Endothelial cell of umbilical vein (primary cell): ENCODE data around the gene MAML3.

Source experiments
- EZH2 ChIP-seq: IDR thresholded peaks from 2 replicates; pipeline ENCODE4 v1.6.1; 2012; ENCODE audit warnings: borderline replicate concordance, low read depth, mild to moderate bottlenecking, moderate library complexity, low read length, inconsistent platforms; ENCODE audit not compliant: severe bottlenecking
- TF ChIP-seq, protein P1 (sequence below), 2 donors: IDR thresholded peaks; 1 replicate in 1 of 2; 2 replicates in 1 of 2; pipeline ENCODE4 v1.5.1; 2011; ENCODE audit warnings: low read length in 2 of 2, mild to moderate bottlenecking in 2 of 2, moderate library complexity in 2 of 2, control low read depth in 1 of 2, inconsistent platforms in 1 of 2, low read depth in 1 of 2; ENCODE audit not compliant: insufficient read depth in 1 of 2; ENCODE audit errors: extremely low read depth in 1 of 2

DNA sequence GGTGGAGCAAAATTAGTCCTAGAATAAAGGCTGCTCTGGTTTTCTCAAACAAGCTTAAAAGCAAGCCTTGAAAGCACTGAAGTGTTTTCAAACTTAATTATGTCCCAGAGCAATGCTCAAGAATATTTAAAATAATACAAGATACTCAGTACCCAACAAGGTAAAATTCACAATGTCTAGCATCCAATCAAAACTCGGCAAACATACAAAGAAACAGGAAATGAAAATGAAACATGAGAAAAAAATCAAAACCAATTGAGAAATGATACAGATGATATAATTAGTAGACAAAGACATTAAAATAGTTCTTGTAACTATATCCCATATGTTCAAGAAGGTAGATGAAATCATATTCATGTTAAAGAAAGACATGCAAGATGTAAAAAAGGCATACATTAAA lies 45.0 kb upstream of the MAML3 start:
- TF ChIP-seq, protein P1, sequence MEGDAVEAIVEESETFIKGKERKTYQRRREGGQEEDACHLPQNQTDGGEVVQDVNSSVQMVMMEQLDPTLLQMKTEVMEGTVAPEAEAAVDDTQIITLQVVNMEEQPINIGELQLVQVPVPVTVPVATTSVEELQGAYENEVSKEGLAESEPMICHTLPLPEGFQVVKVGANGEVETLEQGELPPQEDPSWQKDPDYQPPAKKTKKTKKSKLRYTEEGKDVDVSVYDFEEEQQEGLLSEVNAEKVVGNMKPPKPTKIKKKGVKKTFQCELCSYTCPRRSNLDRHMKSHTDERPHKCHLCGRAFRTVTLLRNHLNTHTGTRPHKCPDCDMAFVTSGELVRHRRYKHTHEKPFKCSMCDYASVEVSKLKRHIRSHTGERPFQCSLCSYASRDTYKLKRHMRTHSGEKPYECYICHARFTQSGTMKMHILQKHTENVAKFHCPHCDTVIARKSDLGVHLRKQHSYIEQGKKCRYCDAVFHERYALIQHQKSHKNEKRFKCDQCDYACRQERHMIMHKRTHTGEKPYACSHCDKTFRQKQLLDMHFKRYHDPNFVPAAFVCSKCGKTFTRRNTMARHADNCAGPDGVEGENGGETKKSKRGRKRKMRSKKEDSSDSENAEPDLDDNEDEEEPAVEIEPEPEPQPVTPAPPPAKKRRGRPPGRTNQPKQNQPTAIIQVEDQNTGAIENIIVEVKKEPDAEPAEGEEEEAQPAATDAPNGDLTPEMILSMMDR (IDR thresholded peaks at IDR 0.05; ENCODE audit: extremely low read depth in 1 of 2, insufficient read depth in 1 of 2, low read depth in 1 of 2, low read length in 2 of 2): no peak
- TF ChIP-seq EZH2: no peak
